Measurements from ENCODE around the gene CFTR. TPM values are rescaled to one million over a fixed set of nuclear protein-coding genes. Genes with fewer than 3 reads are reported as not detected.

The CFTR gene
- total and polyA plus RNA-seq, 5 experiments from 2014 or later = not detected

Other genes starting within 250 kb of the CFTR start
- gene WNT2, start 157.0 kb upstream of the CFTR start, total RNA-seq = not detected
- gene WNT2, start 157.0 kb upstream of the CFTR start, polyA plus RNA-seq = not detected
- not detected for gene ASZ1, start 52.5 kb upstream of the CFTR start, total RNA-seq
- not detected for gene ASZ1, start 52.5 kb upstream of the CFTR start, polyA plus RNA-seq